ENCODE data around the gene MPZL2. TPM values are rescaled to one million over a fixed set of nuclear protein-coding genes. Genes with fewer than 3 reads are reported as not detected.

MPZL2 gene
- total and polyA plus RNA-seq, 2 of the 8 experiments (the other 6 are each of a cell fraction or from before 2014, with no cell fraction given) = 2.4 to 3.2 TPM

DNA sequence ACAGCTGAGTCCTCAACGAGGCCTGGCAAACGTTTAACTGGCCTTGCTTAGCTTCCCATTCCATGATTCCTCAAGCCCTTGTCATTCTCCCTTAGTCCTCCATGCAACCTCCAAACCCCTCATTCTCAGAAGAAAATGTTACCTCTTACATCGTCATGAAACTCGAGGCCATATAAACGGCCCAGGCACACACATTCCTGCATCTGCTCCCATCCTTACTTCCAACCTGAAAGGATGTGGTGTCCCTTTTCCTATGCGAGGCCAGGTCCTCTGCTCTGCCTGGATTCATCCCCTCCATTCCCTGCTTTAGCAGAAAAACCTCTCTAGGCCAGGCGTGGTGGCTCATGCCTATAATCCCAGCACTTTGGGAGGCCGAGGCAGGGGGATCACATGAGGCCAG is 20.9 kb downstream of the MPZL2 start:
- H2AFZ ChIP-seq (ENCODE audit: low read length) = 0 out of 2 replicates have a peak overlapping the region, but pooled peaks have one; percentile 58
- no peaks in the 10 kb centered on the region; the same call in 1 of the 2 replicates for H3K23me2 ChIP-seq (ENCODE audit: low read depth, low read length)
- H3K18ac ChIP-seq (ENCODE audit: extremely low read depth, low read length) = no peak overlapping the region
- no peak overlapping the region for H3K4me3 ChIP-seq (ENCODE audit: extremely low read depth in 1 of 4, insufficient read depth in 2 of 4, low read depth in 3 of 4, low read length in 4 of 4)
- H4K8ac ChIP-seq (ENCODE audit: extremely low read depth, insufficient read depth, low read length) = no peak overlapping the region
- POLR2A ChIA-PET (ENCODE audit: partially characterized antibody) = no interaction called here
- H2BK20ac ChIP-seq (ENCODE audit: low read length) = no peak overlapping the region
- no peaks in the 10 kb centered on the region for H3K36me3 ChIP-seq (ENCODE audit: control insufficient read depth in 2 of 4, insufficient read depth in 4 of 4, low read length in 3 of 4)
- H3K79me1 ChIP-seq (ENCODE audit: low read depth, low read length) = no peaks in the 10 kb centered on the region
- no peak overlapping the region for H3K56ac ChIP-seq (replicated peaks; ENCODE audit: insufficient read length, low read depth, low read length)
- no peak for DNase-seq (ENCODE audit: low read depth in 1 of 2, low spot score in 2 of 2)
- no peak overlapping the region for H2AK5ac ChIP-seq (ENCODE audit: low read depth, low read length)
- no peaks in the 10 kb centered on the region for H3K79me2 ChIP-seq (ENCODE audit: control insufficient read depth in 1 of 2, insufficient read depth in 2 of 2, low read length in 2 of 2)
- peak overlapping the region; percentile 85 for H2BK12ac ChIP-seq (ENCODE audit: low read depth, low read length)
- no peak overlapping the region for H2BK5ac ChIP-seq (ENCODE audit: low read depth, low read length)
- FAIRE-seq = no peak
- no peaks in the 10 kb centered on the region for H4K20me1 ChIP-seq (replicated peaks in 1 of 2; ENCODE audit: control insufficient read depth in 1 of 2, insufficient read depth in 2 of 2, low read length in 2 of 2)
- CTCF ChIA-PET (ENCODE audit: partially characterized antibody) = interaction anchor here (2.0 kb wide), 1 partner anchor 72 kb away, joined by 9 read pairs; no protein-coding TSS in a partner anchor
- H3K9ac ChIP-seq (replicated peaks in 1 of 4; ENCODE audit: extremely low read depth in 1 of 4, low read depth in 3 of 4, low read length in 3 of 4) = no peak overlapping the region; a peak in 1 of 7 replicates
- no peak overlapping the region for H2BK120ac ChIP-seq (replicated peaks; ENCODE audit: low read depth, low read length)
- H3K4me2 ChIP-seq (ENCODE audit: insufficient read depth in 1 of 2, low read depth in 2 of 2, low read length in 2 of 2) = peak overlapping the region in 1 of 2 experiments; percentile 31; a peak in 1 of 4 replicates
- H3K23ac ChIP-seq (ENCODE audit: insufficient read length) = no peak overlapping the region
- no peak overlapping the region for H3K27ac ChIP-seq (ENCODE audit: low read depth, low read length)
- no peaks in the 10 kb centered on the region for H3K9me3 ChIP-seq (ENCODE audit: insufficient read depth in 2 of 2, low read depth in 1 of 2, low read length in 1 of 2)
- H3K4ac ChIP-seq (replicated peaks; ENCODE audit: insufficient read length, low read depth, low read length) = no peak overlapping the region
- H2BK15ac ChIP-seq (ENCODE audit: low read length) = no peak overlapping the region
- H4K91ac ChIP-seq (replicated peaks; ENCODE audit: insufficient read length, low read length) = no peak overlapping the region
- no peak overlapping the region for H3K14ac ChIP-seq (ENCODE audit: insufficient read length)
- 70% methylated on average over 8 of the region's 8 CpGs; no CpG with 5 or more reads in 1 of the 2 experiments for WGBS, 2 experiments (ENCODE audit: extremely low coverage in 1 of 2, insufficient coverage in 1 of 2, insufficient read length in 1 of 2, insufficient replicate concordance in 2 of 2, low coverage in 1 of 2, low lambda C conversion rate in 2 of 2, missing lambda C conversion rate in 1 of 2)
- H3K4me1 ChIP-seq (replicated peaks in 1 of 4; ENCODE audit: control insufficient read depth in 3 of 4, insufficient read depth in 4 of 4, low read length in 3 of 4) = peaks cover 0 to 6% (median 0%) of the 10 kb centered on the region in 4 experiments; a peak in 4 of 7 replicates
- peaks cover 0 to 8% (median 0%) of the 10 kb centered on the region in 4 experiments; a peak in 3 of 7 replicates for H3K27me3 ChIP-seq (replicated peaks in 1 of 4; ENCODE audit: control insufficient read depth in 3 of 4, extremely low read depth in 1 of 4, insufficient read depth in 3 of 4, low read length in 3 of 4)
- H4K5ac ChIP-seq (ENCODE audit: insufficient read length, low read depth, low read length) = no peak overlapping the region
- TF ChIP-seq SUZ12 (IDR thresholded peaks at IDR 0.05; ENCODE audit: low read length) = no peak
- no peak for TF ChIP-seq RFX5 (IDR thresholded peaks at IDR 0.05; ENCODE audit: borderline replicate concordance, low read depth, low read length)
- no peak for TF ChIP-seq CBX8 (IDR thresholded peaks at IDR 0.05; ENCODE audit: borderline replicate concordance, low read depth, low read length)
- TF ChIP-seq, protein P1, sequence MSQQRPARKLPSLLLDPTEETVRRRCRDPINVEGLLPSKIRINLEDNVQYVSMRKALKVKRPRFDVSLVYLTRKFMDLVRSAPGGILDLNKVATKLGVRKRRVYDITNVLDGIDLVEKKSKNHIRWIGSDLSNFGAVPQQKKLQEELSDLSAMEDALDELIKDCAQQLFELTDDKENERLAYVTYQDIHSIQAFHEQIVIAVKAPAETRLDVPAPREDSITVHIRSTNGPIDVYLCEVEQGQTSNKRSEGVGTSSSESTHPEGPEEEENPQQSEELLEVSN (IDR thresholded peaks at IDR 0.05) = no peak
- TF ChIP-seq EGR1 (IDR thresholded peaks at IDR 0.05; ENCODE audit: borderline replicate concordance, low read depth, low read length) = no peak
- TF ChIP-seq POLR2A (IDR thresholded peaks at IDR 0.05; ENCODE audit: control extremely low read depth in 1 of 2, low read depth in 2 of 2, low read length in 2 of 2) = no peak
- no peak for TF ChIP-seq SIX5 (IDR thresholded peaks at IDR 0.05; ENCODE audit: low read depth, low read length)
- TF ChIP-seq NRF1 (IDR thresholded peaks at IDR 0.05; ENCODE audit: low read depth, low read length) = no peak

Data from H1 (cell line).